H1 (cell line): ENCODE measurements around the gene KDM6A. TPM values are rescaled to one million over a fixed set of nuclear protein-coding genes. Genes with fewer than 3 reads are reported as not detected.

Experiments used
- CTCF ChIA-PET: fragments of 300-600 bp; sonication (Branson Sonifier 250); formaldehyde crosslinking; loops from one replicate; lab custom pipeline; 2021; ENCODE audit not compliant: partially characterized antibody; lab: Charles Lee
- POLR2A ChIA-PET: fragments of 300-600 bp; sonication (Branson Sonifier 250); formaldehyde crosslinking; loops from one replicate; lab custom pipeline; 2021; ENCODE audit warnings: inconsistent platforms; ENCODE audit not compliant: partially characterized antibody; lab: Charles Lee
- DNase-seq, 2 experiments: peaks; one replicate each; pipeline versions ENCODE4 v3.0.0 to v3.0.0-alpha.2; 2010 to 2022; ENCODE audit warnings: low spot score in 2 of 2, low read depth in 1 of 2, mixed read lengths in 1 of 2
- FAIRE-seq: peaks from 2 replicates; lab custom pipeline; 2011; peaks lifted over from hg19 to GRCh38; lab: Jason Lieb, UNC
- H2AFZ ChIP-seq: 2 replicates; pipeline ENCODE4 v1.8.1; 2012; ENCODE audit warnings: low read length, inconsistent platforms
- H2AK5ac ChIP-seq: 2 replicates; pipeline ENCODE4 v1.6.1; 2013; ENCODE audit warnings: low read depth, low read length
- H2BK120ac ChIP-seq: replicated peaks from 2 replicates; pipeline ENCODE3; 2013; ENCODE audit warnings: low read depth, low read length, inconsistent platforms
- H2BK12ac ChIP-seq: 2 replicates; pipeline ENCODE4 v1.6.1; 2013; ENCODE audit warnings: low read depth, low read length
- H2BK15ac ChIP-seq: 2 replicates; pipeline ENCODE4 v1.6.1; 2013; ENCODE audit warnings: low read length
- H2BK20ac ChIP-seq: 2 replicates; pipeline ENCODE4 v1.6.1; 2013; ENCODE audit warnings: low read length
- H2BK5ac ChIP-seq: 2 replicates; pipeline ENCODE4 v1.6.1; 2013; ENCODE audit warnings: low read depth, low read length
- H3K14ac ChIP-seq: 2 replicates; pipeline ENCODE4 v1.6.1; 2013; ENCODE audit warnings: inconsistent platforms; ENCODE audit not compliant: insufficient read length
- H3K18ac ChIP-seq: 2 replicates; pipeline ENCODE4 v1.6.1; 2013; ENCODE audit warnings: low read length; ENCODE audit errors: extremely low read depth
- H3K23ac ChIP-seq: 2 replicates; pipeline ENCODE4 v1.6.1; 2013; ENCODE audit warnings: inconsistent platforms; ENCODE audit not compliant: insufficient read length
- H3K23me2 ChIP-seq: 2 replicates; pipeline ENCODE4 v1.6.1; 2013; ENCODE audit warnings: low read depth, low read length
- H3K27ac ChIP-seq: 2 replicates; pipeline ENCODE4 v1.6.1; 2011; ENCODE audit warnings: low read depth, low read length, inconsistent platforms
- H3K27me3 ChIP-seq, 4 experiments: replicated peaks in 1 of 4; 1 replicate in 1 of 4; 2 replicates in 3 of 4; pipeline versions ENCODE4 v1.6.1 to v1.8.1; 2011 to 2013; ENCODE audit warnings: low read length in 3 of 4, mild to moderate bottlenecking in 3 of 4, inconsistent platforms in 2 of 4, mixed read lengths in 2 of 4, moderate library complexity in 1 of 4; ENCODE audit not compliant: control insufficient read depth in 3 of 4, insufficient read depth in 3 of 4; ENCODE audit errors: extremely low read depth in 1 of 4
- H3K36me3 ChIP-seq, 4 experiments: 2 replicates each; pipeline versions ENCODE4 v1.6.1 to v1.8.1; 2011 to 2013; ENCODE audit warnings: mild to moderate bottlenecking in 4 of 4, low read length in 3 of 4, moderate library complexity in 2 of 4, control low read depth in 1 of 4, inconsistent platforms in 1 of 4; ENCODE audit not compliant: insufficient read depth in 4 of 4, control insufficient read depth in 2 of 4
- H3K4ac ChIP-seq: replicated peaks from 2 replicates; pipeline ENCODE3; 2013; ENCODE audit warnings: low read length, low read depth, mixed read lengths, inconsistent platforms; ENCODE audit not compliant: insufficient read length
- H3K4me1 ChIP-seq, 4 experiments: replicated peaks in 1 of 4; 1 replicate in 1 of 4; 2 replicates in 3 of 4; pipeline versions ENCODE4 v1.6.1 to v1.8.1; 2011 to 2013; ENCODE audit warnings: low read length in 3 of 4, inconsistent platforms in 2 of 4, mixed read lengths in 1 of 4; ENCODE audit not compliant: insufficient read depth in 4 of 4, control insufficient read depth in 3 of 4
- H3K4me2 ChIP-seq, 2 experiments: 2 replicates each; pipeline versions ENCODE4 v1.6.1 to v1.8.1; 2011 to 2013; ENCODE audit warnings: low read depth in 2 of 2, low read length in 2 of 2, control low read depth in 1 of 2, inconsistent platforms in 1 of 2, mild to moderate bottlenecking in 1 of 2; ENCODE audit not compliant: insufficient read depth in 1 of 2
- H3K4me3 ChIP-seq, 4 experiments: fragments of 200-600, 300-600 bp in 1 of 4; sonication (generic), shearing (Covaris generic), sonication (Bioruptor Twin) in 1 of 4; 2 replicates each; pipeline versions ENCODE4 v1.5.1 to v1.8.1; 2011 to 2016; ENCODE audit warnings: low read length in 4 of 4, low read depth in 3 of 4, control low read depth in 2 of 4, inconsistent platforms in 2 of 4, mild to moderate bottlenecking in 2 of 4, mixed read lengths in 1 of 4, moderate library complexity in 1 of 4; ENCODE audit not compliant: insufficient read depth in 2 of 4; ENCODE audit errors: extremely low read depth in 1 of 4
- H3K56ac ChIP-seq: replicated peaks from 2 replicates; pipeline ENCODE3; 2013; ENCODE audit warnings: low read depth, mild to moderate bottlenecking, mixed read lengths, low read length, inconsistent platforms; ENCODE audit not compliant: insufficient read length
- H3K79me1 ChIP-seq: 2 replicates; pipeline ENCODE4 v1.6.1; 2013; ENCODE audit warnings: low read depth, low read length, control low read depth
- H3K79me2 ChIP-seq, 2 experiments: 2 replicates each; pipeline versions ENCODE4 v1.6.1 to v1.8.1; 2012 to 2013; ENCODE audit warnings: low read length in 2 of 2, mild to moderate bottlenecking in 2 of 2, inconsistent platforms in 1 of 2; ENCODE audit not compliant: insufficient read depth in 2 of 2, control insufficient read depth in 1 of 2
- H3K9ac ChIP-seq, 4 experiments: replicated peaks in 1 of 4; 1 replicate in 1 of 4; 2 replicates in 3 of 4; pipeline versions ENCODE4 v1.6.1 to v1.8.1; 2011 to 2013; ENCODE audit warnings: low read depth in 3 of 4, low read length in 3 of 4, control low read depth in 2 of 4, mild to moderate bottlenecking in 2 of 4, moderate library complexity in 2 of 4, inconsistent platforms in 1 of 4; ENCODE audit errors: extremely low read depth in 1 of 4
- H3K9me3 ChIP-seq, 2 experiments: 2 replicates each; pipeline versions ENCODE4 v1.6.1 to v1.8.1; 2012 to 2013; ENCODE audit warnings: mild to moderate bottlenecking in 2 of 2, moderate library complexity in 2 of 2, control low read depth in 1 of 2, inconsistent platforms in 1 of 2, low read depth in 1 of 2, low read length in 1 of 2, mixed read lengths in 1 of 2; ENCODE audit not compliant: insufficient read depth in 2 of 2
- H4K20me1 ChIP-seq, 2 experiments: replicated peaks in 1 of 2; 2 replicates each; pipeline versions ENCODE3 to v1.8.1; 2011 to 2013; ENCODE audit warnings: inconsistent platforms in 2 of 2, low read length in 2 of 2, mild to moderate bottlenecking in 1 of 2; ENCODE audit not compliant: insufficient read depth in 2 of 2, control insufficient read depth in 1 of 2
- H4K5ac ChIP-seq: 2 replicates; pipeline ENCODE4 v1.6.1; 2013; ENCODE audit warnings: low read length, low read depth, mixed read lengths, inconsistent platforms; ENCODE audit not compliant: insufficient read length
- H4K8ac ChIP-seq: 2 replicates; pipeline ENCODE4 v1.8.0; 2013; ENCODE audit warnings: mild to moderate bottlenecking, moderate library complexity, low read length, inconsistent platforms; ENCODE audit not compliant: insufficient read depth; ENCODE audit errors: extremely low read depth
- H4K91ac ChIP-seq: replicated peaks from 2 replicates; pipeline ENCODE3; 2013; ENCODE audit warnings: low read length, mixed read lengths, inconsistent platforms; ENCODE audit not compliant: insufficient read length
- BRCA1 ChIP-seq: IDR thresholded peaks from 2 replicates; pipeline ENCODE4 v1.6.1; 2012; ENCODE audit warnings: low read depth, low read length, improper control_type of control experiment
- CHD2 ChIP-seq: IDR thresholded peaks from 2 replicates; pipeline ENCODE4 v1.6.1; 2012; ENCODE audit warnings: low read length, improper control_type of control experiment
- HDAC2 ChIP-seq, 2 experiments: fragments of 300-600 bp in 1 of 2; sonication (generic) in 1 of 2; IDR thresholded peaks; 2 replicates each; pipeline ENCODE4 v1.6.1; 2011 to 2012; ENCODE audit warnings: low read depth in 2 of 2, low read length in 2 of 2, mild to moderate bottlenecking in 2 of 2, moderate library complexity in 2 of 2, borderline replicate concordance in 1 of 2, inconsistent platforms in 1 of 2
- JUND ChIP-seq: IDR thresholded peaks from 2 replicates; pipeline ENCODE4 v1.6.1; 2011; ENCODE audit warnings: mild to moderate bottlenecking, improper control_type of control experiment, low read length
- SAP30 ChIP-seq: fragments of 300-600 bp; sonication (generic); IDR thresholded peaks from 2 replicates; pipeline ENCODE4 v1.7.1; 2012; ENCODE audit warnings: low read length, moderate library complexity, mild to moderate bottlenecking, inconsistent platforms; ENCODE audit not compliant: insufficient read depth, insufficient replicate concordance
- SIX5 ChIP-seq: IDR thresholded peaks from 2 replicates; pipeline ENCODE4 v1.6.1; 2011; ENCODE audit warnings: mild to moderate bottlenecking, low read depth, low read length
- WGBS, 2 experiments: shearing (Covaris generic) in 1 of 2; methylation state at CpG; one replicate each; pipeline versions ENCODE4 v1.1.6 to v1.1.7; 2013 to 2015; ENCODE audit warnings: low lambda C conversion rate in 2 of 2, mixed read lengths in 2 of 2, inconsistent platforms in 1 of 2, low coverage in 1 of 2, missing lambda C conversion rate in 1 of 2; ENCODE audit not compliant: insufficient replicate concordance in 2 of 2, insufficient coverage in 1 of 2, insufficient read length in 1 of 2; ENCODE audit errors: extremely low coverage in 1 of 2, missing lambda C conversion rate in 1 of 2; 5-methylcytosine and 5-hydroxymethylcytosine counted together
- polyA plus RNA-seq, 7 experiments: library from polyadenylated mRNA; depleted of rRNA in 3 of 7; stranded (reverse) in 5 of 7; unstranded in 2 of 7; fragments of >200 nt in 5 of 7; fragments of 200-250 nt in 2 of 7; gene quantifications; 1 replicate in 5 of 7; 2 replicates in 1 of 7; 4 replicates in 1 of 7; pipeline versions ENCODE4 v1.2.1 to v1.2.3, GENCODE V29; 2011 to 2013; ENCODE audit warnings: missing spikeins in 2 of 7, mixed read lengths in 2 of 7
- total RNA-seq: library from RNA; stranded (reverse); fragmentation: NEBNext Ultra II Directional; extraction: Animal tissue kit (Norgen Biotek cat#: 25700); gene quantifications from 2 replicates; pipeline ENCODE4 v1.2.1, GENCODE V29; 2021

The KDM6A gene
- total and polyA plus RNA-seq, 2 of the 8 experiments (the other 6 are each of a cell fraction or from before 2014, with no cell fraction given) = 43.5 to 58.4 TPM

- Histone ChIP-seq H3K9me3 (no peaks in the 10 kb centered on the region), H2AK5ac (no peak overlapping the region), H3K56ac (no peak overlapping the region), H4K8ac (no peak overlapping the region), H3K23ac (no peak overlapping the region), H3K18ac (no peak overlapping the region), H2BK120ac (no peak overlapping the region), H3K27me3 (no peaks in the 10 kb centered on the region), H3K14ac (no peak overlapping the region), H2BK20ac (no peak overlapping the region), H2BK5ac (no peak overlapping the region), H3K79me2 (no peaks in the 10 kb centered on the region), H2BK12ac (no peak overlapping the region), H2AFZ (no peak overlapping the region), H3K4me3 (no peak overlapping the region), H4K20me1 (no peaks in the 10 kb centered on the region), H3K4ac (no peak overlapping the region), H2BK15ac (no peak overlapping the region), H4K91ac (no peak overlapping the region), H3K23me2 (no peaks in the 10 kb centered on the region), H3K9ac (no peak overlapping the region), H3K27ac (no peak overlapping the region), H3K4me1 (no peaks in the 10 kb centered on the region), H3K36me3 (no peaks in the 10 kb centered on the region), H4K5ac (no peak overlapping the region), H3K79me1 (no peaks in the 10 kb centered on the region), H3K4me2 (no peak overlapping the region)
- no peak for DNase-seq
- TF ChIP-seq CHD2 = no peak
- no peak for TF ChIP-seq BRCA1
- TF ChIP-seq JUND = no peak
- TF ChIP-seq HDAC2 (IDR thresholded peaks at IDR 0.05; ENCODE audit: borderline replicate concordance in 1 of 2, low read depth in 2 of 2, low read length in 2 of 2) = no peak
- TF ChIP-seq SAP30 = no peak
- TF ChIP-seq SIX5 = no peak
- WGBS, 2 experiments = 92% methylated on average over 5 of the region's 7 CpGs; no CpG with 5 or more reads in 1 of the 2 experiments
- ChIA-PET POLR2A (no interaction called here), CTCF (interaction anchor here (0.7 kb wide), 1 partner anchor 53 kb away, joined by 4 read pairs; no protein-coding TSS in a partner anchor)
- FAIRE-seq = no peak
Observed at GRCh38 chrX:45134315-45134731, 261.3 kb downstream of the KDM6A start.
